GM12865 (cell line): ENCODE measurements around the gene CASKIN2.
A peak's percentile ranks its signal among the peaks of the same experiment; 100 is the strongest.

ENCODE experiments used
- DNase-seq: peaks from one replicate; pipeline ENCODE4 v3.0.0; 2010; ENCODE audit warnings: low read depth
- H3K4me3 ChIP-seq: 2 replicates; pipeline ENCODE4 v1.5.1; 2011; ENCODE audit warnings: mild to moderate bottlenecking, low read depth, low read length, control low read depth
- TF ChIP-seq, protein P1 (sequence below): IDR thresholded peaks from 2 replicates; pipeline ENCODE4 v1.5.1; 2011; ENCODE audit warnings: low read length, control low read depth, low read depth, inconsistent platforms; ENCODE audit not compliant: insufficient read depth; ENCODE audit errors: missing control alignments

The CASKIN2 gene

GRCh38 chr17:75552425-75553294 is 37.3 kb upstream of the CASKIN2 start:
- no peak for DNase-seq
- TF ChIP-seq, protein P1, sequence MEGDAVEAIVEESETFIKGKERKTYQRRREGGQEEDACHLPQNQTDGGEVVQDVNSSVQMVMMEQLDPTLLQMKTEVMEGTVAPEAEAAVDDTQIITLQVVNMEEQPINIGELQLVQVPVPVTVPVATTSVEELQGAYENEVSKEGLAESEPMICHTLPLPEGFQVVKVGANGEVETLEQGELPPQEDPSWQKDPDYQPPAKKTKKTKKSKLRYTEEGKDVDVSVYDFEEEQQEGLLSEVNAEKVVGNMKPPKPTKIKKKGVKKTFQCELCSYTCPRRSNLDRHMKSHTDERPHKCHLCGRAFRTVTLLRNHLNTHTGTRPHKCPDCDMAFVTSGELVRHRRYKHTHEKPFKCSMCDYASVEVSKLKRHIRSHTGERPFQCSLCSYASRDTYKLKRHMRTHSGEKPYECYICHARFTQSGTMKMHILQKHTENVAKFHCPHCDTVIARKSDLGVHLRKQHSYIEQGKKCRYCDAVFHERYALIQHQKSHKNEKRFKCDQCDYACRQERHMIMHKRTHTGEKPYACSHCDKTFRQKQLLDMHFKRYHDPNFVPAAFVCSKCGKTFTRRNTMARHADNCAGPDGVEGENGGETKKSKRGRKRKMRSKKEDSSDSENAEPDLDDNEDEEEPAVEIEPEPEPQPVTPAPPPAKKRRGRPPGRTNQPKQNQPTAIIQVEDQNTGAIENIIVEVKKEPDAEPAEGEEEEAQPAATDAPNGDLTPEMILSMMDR: no peak

DNA sequence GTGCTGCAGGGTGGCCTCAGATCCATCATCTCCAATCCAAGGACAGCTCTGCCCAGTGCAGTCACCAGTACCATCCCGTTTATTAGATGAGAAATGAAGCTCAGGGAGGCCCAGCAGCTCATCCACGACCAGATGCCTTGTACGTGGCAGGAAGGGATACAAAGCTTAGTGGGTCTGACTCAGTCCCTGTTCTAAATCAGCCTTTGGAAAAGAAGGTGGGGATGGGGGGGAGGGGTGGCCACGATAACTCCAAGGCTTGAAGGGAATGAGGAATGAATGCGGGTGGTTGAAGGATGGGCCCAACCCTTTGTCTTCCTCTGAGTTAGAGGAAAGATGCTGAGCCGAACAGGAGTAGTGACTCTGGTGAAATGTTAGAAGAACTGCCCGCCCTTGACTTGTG is 35.9 kb upstream of the CASKIN2 start:
- H3K4me3 ChIP-seq: no peak overlapping the region
- TF ChIP-seq, protein P1: no peak
- DNase-seq: no peak

More at GRCh38 chr17:75552425-75553294, 37.3 kb upstream of the CASKIN2 start:
- no peak overlapping the region for H3K4me3 ChIP-seq

- no peak overlapping the region for H3K4me3 ChIP-seq
- TF ChIP-seq, protein P1: no peak
- no peak for DNase-seq
Measured at GRCh38 chr17:75550139-75550465, 34.8 kb upstream of the CASKIN2 start.

GRCh38 chr17:75549246-75550138 is 34.2 kb upstream of the CASKIN2 start:
- TF ChIP-seq, protein P1: no peak
- no peak for DNase-seq
- no peak overlapping the region for H3K4me3 ChIP-seq

DNA sequence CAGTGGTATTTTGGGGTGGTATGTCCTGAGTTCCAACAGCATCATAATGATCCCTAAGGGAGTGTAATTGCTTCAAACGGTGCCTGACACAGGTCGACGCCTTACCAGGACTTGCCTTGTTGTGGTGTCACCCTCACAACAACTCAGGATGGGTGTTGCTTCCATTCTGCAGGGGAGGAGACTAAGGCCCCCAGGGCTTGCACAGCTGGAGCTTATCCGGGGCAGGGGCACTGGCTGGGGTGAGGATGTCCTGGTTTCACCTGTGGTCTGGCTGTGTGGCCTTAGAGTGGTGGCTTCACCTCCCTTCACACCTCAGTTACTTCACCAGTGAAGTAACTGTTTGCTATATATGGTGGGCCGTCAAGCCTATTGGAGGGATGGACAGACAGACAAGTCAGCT is 33.5 kb upstream of the CASKIN2 start:
- no peak overlapping the region for H3K4me3 ChIP-seq
- peak; percentile 18 for DNase-seq
- TF ChIP-seq, protein P1: no peak

DNA sequence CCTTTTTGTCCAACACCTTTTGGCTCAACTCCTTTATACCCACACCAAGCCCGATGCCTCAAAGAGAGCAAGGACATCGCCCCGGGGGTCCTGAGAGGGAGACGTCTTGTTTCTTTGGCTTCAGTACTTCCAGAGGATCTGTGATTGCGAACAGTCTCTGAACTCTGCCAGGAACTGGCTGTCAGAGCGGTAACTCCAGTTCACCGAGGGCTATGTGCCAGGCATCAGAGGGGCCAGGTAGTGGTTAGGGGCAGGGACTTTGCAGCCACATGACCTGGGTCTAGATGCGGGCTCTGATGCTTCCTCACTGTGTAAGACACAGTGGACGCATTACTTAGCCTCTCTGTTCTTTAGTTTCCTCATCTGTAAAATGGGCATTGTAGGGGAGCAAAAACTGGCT is 31.8 kb upstream of the CASKIN2 start:
- H3K4me3 ChIP-seq: no peak overlapping the region
- no peak for DNase-seq
- TF ChIP-seq, protein P1: no peak
